Measurements from ENCODE around the gene DHRS4L2. TPM values are rescaled to one million over a fixed set of nuclear protein-coding genes. Genes with fewer than 3 reads are reported as not detected.
"Not testable (repeated sequence)": the region's sequence is repeated elsewhere in the genome, so short reads cannot be mapped to it uniquely, and the experiment has no call there.

The DHRS4L2 gene
- total RNA-seq, 4 donors from 2014 or later = 18.1 to 38.9 (median 27.6) TPM

- H3K9me3 ChIP-seq; H3K36me3 ChIP-seq; H3K27me3 ChIP-seq; H3K4me1 ChIP-seq; DNase-seq; intact Hi-C loops (cut with DNase I; ENCODE audit: low total_unique reads); in situ Hi-C loops (cut with MboI; ENCODE audit: low pct_ligation_motif_present in 1 of 4, low pct_unique_long_range_greater_than_20kb in 1 of 4, low sequenced_read_pairs in 3 of 4): not testable (repeated sequence)
- Histone ChIP-seq H3K4me3 (peak overlapping the region in 3 of 4 donors; percentile 40 to 45 (median 41)), H3K27ac (peak overlapping the region in 3 of 4 donors; percentile 56 to 73 (median 61))
- WGBS, 2 donors (ENCODE audit: low coverage in 1 of 2) = no CpG with 5 or more reads among the region's 15 CpGs
Measured at GRCh38 chr14:24006471-24006816, 17.7 kb downstream of the DHRS4L2 start.

GRCh38 chr14:24006817-24007652 is 18.3 kb downstream of the DHRS4L2 start:
- H3K4me1 ChIP-seq; in situ Hi-C loops (cut with MboI; ENCODE audit: low pct_ligation_motif_present in 1 of 4, low pct_unique_long_range_greater_than_20kb in 1 of 4, low sequenced_read_pairs in 3 of 4); intact Hi-C loops (cut with DNase I; ENCODE audit: low total_unique reads); H3K36me3 ChIP-seq; H3K27me3 ChIP-seq; H3K9me3 ChIP-seq: not testable (repeated sequence)
- Histone ChIP-seq H3K4me3 (peak overlapping the region in 3 of 4 donors; percentile 40 to 45 (median 41)), H3K27ac (peak overlapping the region in 3 of 4 donors; percentile 56 to 73 (median 61))
- WGBS, 2 donors (ENCODE audit: low coverage in 1 of 2) = 2% methylated on average over 29 of the region's 62 CpGs; no CpG with 5 or more reads in 1 of the 2 donors
- peak; percentile 35 for DNase-seq

- WGBS, 2 donors (ENCODE audit: low coverage in 1 of 2) = 63 to 67% methylated on average over 1 to 2 of the region's 2 CpGs
- Histone ChIP-seq H3K4me1 (peaks cover 0 to 17% (median 9%) of the 10 kb centered on the region in 4 donors), H3K36me3 (no peaks in the 10 kb centered on the region), H3K9me3 (no peaks in the 10 kb centered on the region), H3K4me3 (no peak overlapping the region), H3K27ac (no peak overlapping the region), H3K27me3 (no peaks in the 10 kb centered on the region)
- no peak for TF ChIP-seq POLR2A (IDR thresholded peaks at IDR 0.05)
- no peak for TF ChIP-seq CTCF (IDR thresholded peaks at IDR 0.05)
- TF ChIP-seq POLR2AphosphoS5 (IDR thresholded peaks at IDR 0.05) = no peak
- TF ChIP-seq EP300 (IDR thresholded peaks at IDR 0.05; ENCODE audit: low read depth) = no peak
- intact Hi-C loops (cut with DNase I; ENCODE audit: low total_unique reads) = loop anchor here (10.0 kb wide), 1 partner anchor 84 kb away; the partner anchor contains the start of gene PCK2
- in situ Hi-C loops (cut with MboI; ENCODE audit: low pct_ligation_motif_present in 1 of 4, low pct_unique_long_range_greater_than_20kb in 1 of 4, low sequenced_read_pairs in 3 of 4) = no loop called here
- no peak for DNase-seq
Measured at GRCh38 chr14:24011051-24011450, 22.3 kb downstream of the DHRS4L2 start.

GRCh38 chr14:24012726-24013273 is 24.1 kb downstream of the DHRS4L2 start:
- H3K27ac ChIP-seq; in situ Hi-C loops (cut with MboI; ENCODE audit: low pct_ligation_motif_present in 1 of 4, low pct_unique_long_range_greater_than_20kb in 1 of 4, low sequenced_read_pairs in 3 of 4); H3K4me3 ChIP-seq; H3K27me3 ChIP-seq; H3K9me3 ChIP-seq; DNase-seq; H3K36me3 ChIP-seq: not testable (repeated sequence)
- intact Hi-C loops (cut with DNase I; ENCODE audit: low total_unique reads) = loop anchor here (10.0 kb wide), 1 partner anchor 82 kb away; the partner anchor contains the start of gene PCK2
- H3K4me1 ChIP-seq = peaks cover 0 to 17% (median 6%) of the 10 kb centered on the region in 4 donors
- WGBS, 2 donors (ENCODE audit: low coverage in 1 of 2) = 49 to 50% methylated on average over 4 of the region's 4 CpGs

GRCh38 chr14:24013654-24014514 is 25.2 kb downstream of the DHRS4L2 start:
- Histone ChIP-seq H3K4me3 (no peak overlapping the region), H3K4me1 (peaks cover 0 to 17% (median 6%) of the 10 kb centered on the region in 4 donors), H3K27ac (no peak overlapping the region), H3K27me3 (no peaks in the 10 kb centered on the region), H3K9me3 (no peaks in the 10 kb centered on the region), H3K36me3 (no peaks in the 10 kb centered on the region)
- peak; percentile 90 to 97 (median 94) for TF ChIP-seq CTCF (IDR thresholded peaks at IDR 0.05)
- peak in 1 of 3 donors; percentile 29 for TF ChIP-seq POLR2AphosphoS5 (IDR thresholded peaks at IDR 0.05)
- TF ChIP-seq POLR2A (IDR thresholded peaks at IDR 0.05) = no peak
- WGBS, 2 donors (ENCODE audit: low coverage in 1 of 2) = 22 to 65% methylated on average over 4 to 12 of the region's 12 CpGs
- intact Hi-C loops (cut with DNase I; ENCODE audit: low total_unique reads) (loop anchor here (2.0 to 10.0 kb wide), 2 partner anchors 29 to 81 kb away; partner anchors contain the start of gene PCK2), in situ Hi-C loops (cut with MboI; ENCODE audit: low pct_ligation_motif_present in 1 of 4, low pct_unique_long_range_greater_than_20kb in 1 of 4, low sequenced_read_pairs in 3 of 4) (no loop called here)
- peak; percentile 42 for DNase-seq

- DNase-seq; H3K27ac ChIP-seq; H3K27me3 ChIP-seq; H3K36me3 ChIP-seq; in situ Hi-C loops (cut with MboI; ENCODE audit: low pct_ligation_motif_present in 1 of 4, low pct_unique_long_range_greater_than_20kb in 1 of 4, low sequenced_read_pairs in 3 of 4); H3K4me3 ChIP-seq; H3K9me3 ChIP-seq: not testable (repeated sequence)
- intact Hi-C loops (cut with DNase I; ENCODE audit: low total_unique reads) = loop anchor here (2.0 to 10.0 kb wide), 3 partner anchors 27 to 79 kb away; partner anchors contain the start of gene PCK2
- 99% methylated on average over 6 of the region's 6 CpGs; no CpG with 5 or more reads in 1 of the 2 donors for WGBS, 2 donors (ENCODE audit: low coverage in 1 of 2)
- peaks cover 0 to 17% (median 6%) of the 10 kb centered on the region in 4 donors for H3K4me1 ChIP-seq
Measured at GRCh38 chr14:24015745-24016144, 27.0 kb downstream of the DHRS4L2 start.

GRCh38 chr14:24018978-24019377 is 30.2 kb downstream of the DHRS4L2 start:
- H3K36me3 ChIP-seq; H3K4me3 ChIP-seq; H3K4me1 ChIP-seq; H3K9me3 ChIP-seq; in situ Hi-C loops (cut with MboI; ENCODE audit: low pct_ligation_motif_present in 1 of 4, low pct_unique_long_range_greater_than_20kb in 1 of 4, low sequenced_read_pairs in 3 of 4); H3K27me3 ChIP-seq; DNase-seq; H3K27ac ChIP-seq: not testable (repeated sequence)
- intact Hi-C loops (cut with DNase I; ENCODE audit: low total_unique reads) = loop anchor here (5.0 to 10.0 kb wide), 2 partner anchors 47 to 76 kb away; partner anchors contain the start of gene PCK2

All from transverse colon (tissue), 4 donors.